HepG2 (cell line): ENCODE results near the gene MT1A. TPM values are rescaled to one million over a fixed set of nuclear protein-coding genes. Genes with fewer than 3 reads are reported as not detected.

Experiments
- CEBPG ChIP-seq: IDR thresholded peaks from 2 replicates; pipeline ENCODE4 v1.6.1; 2016
- CREB3 ChIP-seq: sonication (generic); formaldehyde crosslinking; IDR thresholded peaks from 2 replicates; pipeline ENCODE4 v1.5.0; 2020; ENCODE audit warnings: missing genetic modification reagents
- DRAP1 ChIP-seq: IDR thresholded peaks from 2 replicates; pipeline ENCODE4 v1.6.1; 2016; ENCODE audit warnings: missing genetic modification reagents, missing compliant biosample characterization
- HNRNPLL ChIP-seq: fragments of 200-400 bp; formaldehyde crosslinking; IDR thresholded peaks from 2 replicates; pipeline ENCODE4 v1.6.1; 2017; ENCODE audit warnings: mild to moderate bottlenecking, low read depth, low read length; ENCODE audit not compliant: poor library complexity, severe bottlenecking
- MAZ ChIP-seq, 2 experiments: sonication (generic) in 1 of 2; formaldehyde crosslinking in 1 of 2; IDR thresholded peaks; 2 replicates each; pipeline versions ENCODE4 v1.5.0 to v1.6.1; 2012 to 2020; ENCODE audit warnings: low read depth in 2 of 2, mild to moderate bottlenecking in 2 of 2, borderline replicate concordance in 1 of 2, improper control_type of control experiment in 1 of 2, low read length in 1 of 2, missing genetic modification reagents in 1 of 2, moderate library complexity in 1 of 2
- TBX3 ChIP-seq: fragments of 450-650 bp; IDR thresholded peaks from 2 replicates; pipeline ENCODE4 v1.6.1; 2017; ENCODE audit warnings: antibody characterized with exemption, mild to moderate bottlenecking, inconsistent platforms, borderline replicate concordance
- ZNF124 ChIP-seq: sonication (generic); formaldehyde crosslinking; IDR thresholded peaks from 2 replicates; pipeline ENCODE4 v1.4.0; 2020; ENCODE audit warnings: missing genetic modification reagents
- ZNF318 ChIP-seq: sonication (generic); formaldehyde crosslinking; IDR thresholded peaks from 2 replicates; pipeline ENCODE4 v1.4.0; 2020; ENCODE audit warnings: mild to moderate bottlenecking, missing genetic modification reagents
- ZNF34 ChIP-seq: sonication (generic); formaldehyde crosslinking; IDR thresholded peaks from 2 replicates; pipeline ENCODE4 v1.4.0; 2020; ENCODE audit warnings: mild to moderate bottlenecking, missing genetic modification reagents, borderline replicate concordance
- ZNF484 ChIP-seq: sonication (generic); formaldehyde crosslinking; IDR thresholded peaks from 2 replicates; pipeline ENCODE4 v1.5.1; 2020; ENCODE audit warnings: mild to moderate bottlenecking, low read depth, missing genetic modification reagents, borderline replicate concordance
- ZNF772 ChIP-seq: sonication (generic); formaldehyde crosslinking; IDR thresholded peaks from 2 replicates; pipeline ENCODE4 v1.5.0; 2020; ENCODE audit warnings: mild to moderate bottlenecking, missing genetic modification reagents
- ZSCAN9 ChIP-seq: IDR thresholded peaks from 2 replicates; pipeline ENCODE4 v1.6.1; 2016; ENCODE audit warnings: borderline replicate concordance
- polyA plus RNA-seq, 8 experiments: library from polyadenylated mRNA; depleted of rRNA in 3 of 8; stranded (reverse) in 7 of 8; unstranded in 1 of 8; fragments of >200 nt; fragmentation: Illumina TruSeq in 4 of 8; extraction: Trizol in 4 of 8; gene quantifications; 2 replicates each; pipeline versions ENCODE4 v1.2.1 to v1.2.3, GENCODE V29; 2011 to 2016; ENCODE audit warnings: low read depth in 4 of 8, missing spikeins in 1 of 8, mixed read lengths in 1 of 8; ENCODE audit not compliant: insufficient read depth in 1 of 8
- total RNA-seq, 5 experiments: library from RNA; depleted of rRNA; stranded (reverse); fragments of >200 nt; fragmentation: Illumina TruSeq; extraction: Trizol; gene quantifications; 2 replicates each; pipeline ENCODE4 v1.2.3, GENCODE V29; 2016; ENCODE audit warnings: low read depth in 1 of 5
- TF ChIP-seq, protein P1 (sequence below): IDR thresholded peaks from 2 replicates; pipeline ENCODE4 v1.6.1; 2016

Gene MT1A
- total and polyA plus RNA-seq, 2 of the 13 experiments (the other 11 are each of a cell fraction or from before 2014, with no cell fraction given), result 8.3 to 10.4 TPM

DNA sequence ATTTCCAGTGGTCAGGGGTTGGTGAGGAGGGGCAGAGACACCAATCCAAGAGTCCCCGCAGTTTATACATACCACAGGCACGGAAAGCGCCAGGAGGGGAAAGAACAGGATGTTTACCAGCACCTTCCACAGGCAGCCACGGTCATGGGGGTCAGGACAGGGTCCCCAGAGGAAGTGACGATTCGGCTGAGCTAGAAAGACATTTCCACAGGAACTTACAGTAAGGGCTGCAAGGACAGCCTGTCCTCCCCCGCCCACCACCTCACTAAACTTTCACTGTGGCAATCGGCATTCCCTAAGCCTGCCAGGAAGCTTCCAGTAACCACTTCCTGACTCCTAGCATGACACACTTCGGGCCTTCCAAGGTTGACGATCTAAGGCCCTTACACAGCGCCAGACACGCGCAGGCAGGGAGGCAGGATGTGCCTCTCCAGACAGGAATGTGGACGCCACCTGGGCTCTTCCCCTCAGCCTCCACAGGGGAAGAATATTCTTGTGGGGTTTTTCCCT, 31.3 kb upstream of the MT1A start (continued):
- no peak for TF ChIP-seq ZNF318
- peak; percentile 77; the same call in 1 of the 2 replicates for TF ChIP-seq ZNF772
- peak; percentile 80 for TF ChIP-seq CEBPG (CRISPR knock-in tag)
- peak; percentile 70; the same call in 1 of the 2 replicates for TF ChIP-seq ZNF34 (CRISPR knock-in tag)
- TF ChIP-seq, protein P1, sequence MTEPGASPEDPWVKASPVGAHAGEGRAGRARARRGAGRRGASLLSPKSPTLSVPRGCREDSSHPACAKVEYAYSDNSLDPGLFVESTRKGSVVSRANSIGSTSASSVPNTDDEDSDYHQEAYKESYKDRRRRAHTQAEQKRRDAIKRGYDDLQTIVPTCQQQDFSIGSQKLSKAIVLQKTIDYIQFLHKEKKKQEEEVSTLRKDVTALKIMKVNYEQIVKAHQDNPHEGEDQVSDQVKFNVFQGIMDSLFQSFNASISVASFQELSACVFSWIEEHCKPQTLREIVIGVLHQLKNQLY (CRISPR knock-in tag), result peak; percentile 68
- no peak for TF ChIP-seq HNRNPLL
- peak; percentile 86; the same call in 1 of the 2 replicates for TF ChIP-seq ZSCAN9 (CRISPR knock-in tag)
- TF ChIP-seq CREB3, result 0 out of 2 replicates have a peak, but pooled peaks have one; percentile 69
- peak; percentile 50 for TF ChIP-seq ZNF124 (CRISPR knock-in tag)
- TF ChIP-seq TBX3, result no peak
- TF ChIP-seq ZNF484, result no peak
- peak; percentile 53; the same call in 1 of the 2 replicates for TF ChIP-seq MAZ (IDR thresholded peaks at IDR 0.05; ENCODE audit: borderline replicate concordance, low read depth, low read length)
- peak; percentile 80; the same call in 1 of the 2 replicates for TF ChIP-seq MAZ (CRISPR knock-in tag; IDR thresholded peaks at IDR 0.05; ENCODE audit: low read depth)
- TF ChIP-seq DRAP1, result peak; percentile 82
